HG02588 (cell line): Measurements from ENCODE around the gene AP3B1.
"Not testable (repeated sequence)": the region's sequence is repeated elsewhere in the genome, so short reads cannot be mapped to it uniquely, and the experiment has no call there.

Experiments used
- ATAC-seq: cut with Tn5 transposase; IDR thresholded peaks from one replicate; pipeline ENCODE4 v1.9.1; 2021; ENCODE audit warnings: mild to moderate bottlenecking, moderate library complexity; ENCODE audit not compliant: unreplicated experiment

AP3B1 gene

DNA sequence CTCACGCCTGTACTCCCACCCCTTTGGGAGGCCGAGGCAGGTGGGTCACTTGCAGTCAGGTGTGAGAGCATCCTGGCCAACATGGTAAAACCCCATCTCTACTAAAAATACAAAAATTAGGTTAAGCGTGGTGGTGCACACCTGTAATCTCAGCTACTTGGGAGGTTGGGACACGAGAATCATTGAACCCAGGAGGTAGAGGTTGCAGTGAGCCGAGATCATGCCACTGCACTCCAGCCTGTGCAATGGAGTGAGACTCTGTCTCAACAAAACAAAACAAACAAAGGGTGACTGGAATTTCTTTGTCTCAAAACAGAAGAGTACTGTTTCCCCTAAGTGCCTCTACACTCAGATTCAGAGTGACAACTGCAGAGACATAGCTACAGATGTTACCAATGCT is 116.1 kb downstream of the AP3B1 start:
- no peak for ATAC-seq

DNA sequence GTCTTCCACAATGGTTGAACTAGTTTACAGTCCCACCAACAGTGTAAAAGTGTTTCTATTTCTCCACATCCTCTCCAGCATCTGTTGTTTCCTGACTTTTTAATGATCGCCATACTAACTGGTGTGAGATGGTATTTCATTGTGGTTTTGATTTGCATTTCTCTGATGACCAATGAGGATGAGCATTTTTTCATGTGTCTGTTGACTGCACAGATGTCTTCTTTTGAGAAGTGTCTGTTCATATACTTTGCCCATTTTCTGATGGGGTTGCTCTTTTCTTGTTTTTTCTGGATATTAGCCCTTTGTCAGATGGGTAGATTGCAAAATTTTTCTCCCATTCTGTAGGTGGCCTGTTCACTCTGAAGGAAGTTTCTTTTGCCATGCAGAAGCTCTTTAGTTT is 124.2 kb downstream of the AP3B1 start:
- ATAC-seq: not testable (repeated sequence)

DNA sequence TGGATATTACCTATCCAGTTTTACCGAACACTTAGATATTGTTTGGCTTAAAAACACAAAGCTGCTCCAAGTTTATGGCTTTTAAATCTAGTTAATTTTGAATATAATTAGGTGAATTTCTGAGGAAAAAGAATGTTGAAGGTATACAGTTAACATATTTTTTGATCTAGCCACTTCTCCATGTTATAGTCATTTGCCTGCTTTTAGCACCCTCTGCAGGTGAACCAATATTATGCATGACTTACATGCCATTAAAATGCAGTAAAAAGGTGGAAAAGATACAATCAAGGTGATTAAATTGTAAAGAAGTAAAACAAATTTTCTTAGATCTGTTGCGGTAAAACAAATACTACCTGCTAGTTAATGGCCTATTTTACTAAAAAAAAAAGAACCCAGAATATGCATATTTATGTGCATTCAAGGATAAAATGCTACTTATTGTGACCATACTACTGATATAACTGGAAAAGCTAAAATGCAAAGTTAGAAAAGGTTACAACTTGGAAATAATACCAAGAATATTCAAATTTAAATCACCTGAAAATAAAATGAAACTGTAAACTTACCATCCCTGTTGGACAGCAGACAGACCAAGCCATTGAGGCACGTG is 132.1 kb downstream of the AP3B1 start:
- no peak for ATAC-seq

DNA sequence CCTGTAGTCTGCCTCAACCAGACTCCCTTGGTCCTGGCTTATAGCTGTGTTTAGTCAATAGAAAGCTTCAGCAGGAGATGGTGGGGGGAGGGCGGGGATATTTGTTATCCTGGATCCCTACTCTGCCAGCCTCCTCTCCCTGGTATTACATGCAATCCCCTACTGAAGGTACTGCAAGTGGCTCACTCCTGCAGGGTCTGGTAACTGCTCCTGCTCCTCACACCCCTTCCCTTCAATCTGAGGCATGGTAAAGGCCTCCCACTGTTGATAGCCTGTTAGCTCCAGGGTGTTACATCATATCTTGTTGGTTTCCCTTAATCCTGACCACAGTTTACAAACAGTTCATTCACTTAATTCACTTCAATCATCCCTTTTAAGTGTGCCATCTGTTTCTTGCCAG is 137.5 kb downstream of the AP3B1 start:
- no peak for ATAC-seq

DNA sequence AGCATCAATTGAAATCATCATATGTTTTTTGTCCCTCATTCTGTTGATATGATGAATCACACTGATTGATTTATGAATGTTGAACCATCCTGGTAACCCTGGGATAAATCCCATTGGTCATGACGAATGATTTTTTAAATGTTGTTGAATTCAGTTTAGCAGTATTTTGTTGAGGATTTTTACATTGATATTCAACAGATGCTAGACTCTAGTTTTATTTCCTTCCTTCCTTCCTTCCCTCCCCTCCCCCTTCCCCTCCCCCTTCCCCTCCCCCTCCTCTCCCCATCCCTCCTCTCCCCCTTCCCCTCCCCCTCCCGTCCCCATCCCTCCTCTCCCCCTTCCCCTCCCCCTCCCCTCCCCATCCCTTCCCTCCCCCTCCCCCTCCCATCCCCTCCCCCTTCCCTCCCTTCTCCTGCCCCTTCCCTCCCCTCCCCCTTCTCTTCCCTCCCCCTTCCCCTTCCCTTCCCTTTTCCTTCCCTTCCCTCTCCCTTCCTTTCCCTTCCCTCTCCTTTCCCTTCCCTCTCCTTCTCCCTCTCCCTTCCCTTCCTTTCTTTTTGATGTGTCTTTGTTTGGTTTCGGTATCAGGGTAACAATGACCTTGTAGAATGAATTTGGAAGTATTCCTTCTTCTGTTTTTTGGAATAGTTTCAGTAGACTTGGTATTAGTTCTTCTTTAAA is 142.8 kb downstream of the AP3B1 start:
- no peak for ATAC-seq

DNA sequence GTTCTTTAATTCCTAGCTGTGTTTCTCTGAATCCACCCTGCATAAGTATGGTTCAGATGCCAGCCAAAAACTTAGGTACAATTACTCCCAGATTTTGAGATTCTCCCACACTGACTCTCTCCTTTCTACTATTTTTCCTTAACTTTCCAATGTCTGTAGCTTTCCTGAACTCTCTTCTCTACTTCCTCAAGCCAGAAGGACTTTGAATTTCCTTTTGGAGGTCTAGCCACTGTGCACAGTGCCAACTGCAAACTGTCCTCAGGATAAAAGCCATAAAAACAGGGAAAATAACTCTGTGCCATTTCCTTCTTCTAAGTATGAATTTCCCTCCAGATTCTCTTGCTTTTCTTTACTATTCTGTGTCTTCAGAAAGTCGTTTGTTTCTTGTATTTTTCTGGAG is 157.2 kb downstream of the AP3B1 start:
- ATAC-seq: no peak

DNA sequence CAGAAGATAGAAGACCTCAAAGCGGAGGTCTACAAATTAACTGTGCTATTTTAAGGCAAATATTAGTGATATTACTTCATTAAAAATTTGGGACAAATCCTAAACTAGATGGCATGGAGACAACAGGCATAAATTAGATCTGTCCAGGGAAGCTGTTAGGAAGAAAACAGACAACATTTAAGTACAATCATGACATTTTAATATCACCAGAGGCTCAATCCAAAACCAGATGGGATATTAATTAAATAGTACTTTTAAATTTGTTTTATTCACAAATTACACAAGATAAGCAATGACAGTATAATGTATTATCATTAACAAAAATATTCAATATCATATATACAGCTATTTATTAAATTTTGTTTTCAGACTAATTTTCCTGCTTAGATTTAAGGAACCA is 161.1 kb downstream of the AP3B1 start:
- ATAC-seq: no peak

DNA sequence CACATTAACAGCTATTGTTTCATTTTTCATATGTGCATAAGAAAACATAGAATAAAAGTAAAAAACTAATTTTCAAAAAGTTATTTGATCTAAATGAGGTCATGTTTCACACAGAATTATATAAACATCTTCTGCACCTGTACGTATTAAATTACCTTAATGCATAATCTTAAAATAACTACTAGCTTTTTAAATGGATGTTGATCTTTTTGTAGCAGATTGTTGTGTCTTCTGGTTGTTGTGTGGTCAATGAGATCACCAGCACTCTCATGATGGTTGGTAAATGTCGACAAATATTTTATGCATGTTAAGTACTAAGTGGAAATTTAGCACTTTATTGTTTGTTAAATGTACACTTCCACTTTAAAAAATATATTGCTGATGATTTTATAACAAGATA is 162.0 kb downstream of the AP3B1 start:
- no peak for ATAC-seq

DNA sequence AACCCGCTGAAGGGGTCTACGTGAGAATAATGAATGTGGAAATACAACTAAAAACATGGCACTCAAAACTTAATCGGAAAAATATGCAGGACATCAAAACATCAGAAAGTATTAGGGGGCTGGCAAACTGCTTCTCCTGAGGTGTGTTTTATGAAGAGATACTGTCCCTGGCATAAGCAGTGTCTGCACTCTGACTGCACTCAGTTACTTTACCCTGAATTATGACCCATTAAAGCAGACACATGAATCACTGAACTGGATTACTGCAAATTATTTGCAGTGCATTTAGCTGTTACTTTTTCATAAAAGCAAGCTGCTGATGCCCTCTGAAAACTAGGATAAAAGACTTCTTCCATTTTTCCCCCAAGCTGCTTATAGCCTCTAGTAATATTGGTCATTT is 164.9 kb downstream of the AP3B1 start:
- ATAC-seq: no peak

DNA sequence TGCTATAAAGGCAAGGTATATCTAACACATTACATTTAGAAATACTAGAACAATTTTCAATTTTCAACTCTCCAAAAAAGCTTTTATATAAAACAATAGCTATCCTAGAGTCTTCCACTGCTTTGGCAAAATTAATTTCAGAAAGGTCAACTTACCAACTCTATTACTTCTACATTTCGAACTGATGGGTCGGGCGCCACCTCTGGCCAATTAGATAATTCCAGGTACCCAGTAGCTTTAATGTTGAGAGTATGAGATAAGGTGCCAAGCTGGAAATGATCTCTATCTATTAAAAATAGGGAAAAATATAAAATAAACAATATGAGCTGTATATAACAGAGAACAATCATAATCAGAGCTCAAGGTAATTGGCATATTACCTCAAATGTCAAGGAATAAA is 166.6 kb downstream of the AP3B1 start:
- no peak for ATAC-seq

DNA sequence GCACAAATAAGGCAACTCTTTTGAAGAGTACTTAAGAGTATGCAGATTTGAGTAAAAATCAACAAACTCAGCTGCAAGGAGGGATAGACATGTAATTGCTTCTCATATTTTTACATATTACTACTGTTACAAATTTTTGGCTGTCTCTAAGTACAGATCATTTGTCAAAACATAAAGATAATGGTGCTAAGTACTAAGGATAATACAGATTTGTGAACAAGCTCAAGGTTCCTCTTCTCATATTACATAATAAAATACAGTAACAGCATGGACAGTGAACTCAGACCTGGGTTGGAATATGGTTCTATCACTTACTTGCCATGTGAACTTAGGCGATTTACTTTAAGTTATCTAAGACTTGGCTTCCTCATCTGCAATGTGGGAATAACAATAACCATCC is 168.0 kb downstream of the AP3B1 start:
- no peak for ATAC-seq

DNA sequence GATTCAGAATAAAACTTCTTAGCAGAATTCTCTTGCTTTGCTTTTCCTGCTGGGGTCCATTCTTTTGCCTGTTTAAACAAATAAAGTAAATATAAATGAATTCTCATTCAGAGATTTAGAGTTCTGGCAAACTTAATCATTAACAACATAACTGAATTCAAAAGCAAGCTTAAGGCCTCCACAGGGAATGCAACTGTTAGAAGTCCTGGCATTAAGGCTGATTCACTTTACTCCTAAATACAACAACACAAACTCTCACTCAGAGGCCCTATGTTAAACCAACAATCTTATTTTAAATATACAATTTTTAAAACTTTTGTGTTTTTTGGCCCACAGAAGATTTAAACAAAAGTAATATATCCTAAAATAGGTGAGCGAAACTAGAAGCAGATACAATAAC is 178.3 kb downstream of the AP3B1 start:
- ATAC-seq: no peak

DNA sequence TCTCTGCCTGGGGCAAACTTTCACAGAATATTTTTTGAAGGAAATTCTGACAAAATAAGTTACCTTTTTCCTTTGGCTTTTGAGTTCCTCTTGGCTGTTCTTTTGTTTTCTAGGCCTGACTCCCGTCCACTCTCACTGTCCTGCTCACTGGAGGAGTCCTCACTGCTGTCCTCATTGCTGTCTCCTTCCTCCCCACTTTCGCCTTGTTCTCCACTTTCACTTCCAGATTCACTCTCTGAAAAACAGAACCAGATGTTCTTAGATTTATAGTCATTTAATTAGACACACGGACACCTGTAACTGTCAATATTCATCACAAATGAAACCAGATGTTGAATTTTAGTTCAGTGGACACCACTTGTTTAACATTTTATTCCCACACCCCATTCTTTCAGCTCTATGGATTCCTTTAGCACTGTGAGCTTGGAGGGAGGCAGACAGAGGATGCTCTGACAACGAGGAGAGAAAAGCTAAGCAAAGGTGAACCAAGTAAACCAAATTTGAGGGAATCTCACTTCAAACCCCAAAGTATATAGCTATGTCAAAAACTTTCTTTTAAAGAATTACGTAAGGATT is 180.7 kb downstream of the AP3B1 start:
- no peak for ATAC-seq

DNA sequence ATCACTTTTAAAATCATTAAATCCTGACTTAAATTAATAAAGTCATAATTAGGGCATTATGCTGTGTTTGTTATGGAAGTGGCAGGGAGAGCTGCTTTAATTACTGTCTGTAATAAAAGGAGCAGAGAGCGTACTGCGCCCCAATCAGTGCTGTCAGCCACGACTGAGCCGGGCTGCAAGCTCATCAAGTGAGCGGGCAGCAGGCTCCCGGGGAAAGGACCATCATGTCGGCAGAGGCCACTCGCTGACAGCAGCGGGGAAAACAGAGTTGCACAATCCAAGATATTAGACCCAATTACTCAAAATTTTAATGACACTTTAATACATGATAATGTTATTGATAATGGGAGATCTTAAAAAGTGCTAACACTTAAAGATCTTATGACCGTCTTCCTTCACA is 181.6 kb downstream of the AP3B1 start:
- no peak for ATAC-seq

DNA sequence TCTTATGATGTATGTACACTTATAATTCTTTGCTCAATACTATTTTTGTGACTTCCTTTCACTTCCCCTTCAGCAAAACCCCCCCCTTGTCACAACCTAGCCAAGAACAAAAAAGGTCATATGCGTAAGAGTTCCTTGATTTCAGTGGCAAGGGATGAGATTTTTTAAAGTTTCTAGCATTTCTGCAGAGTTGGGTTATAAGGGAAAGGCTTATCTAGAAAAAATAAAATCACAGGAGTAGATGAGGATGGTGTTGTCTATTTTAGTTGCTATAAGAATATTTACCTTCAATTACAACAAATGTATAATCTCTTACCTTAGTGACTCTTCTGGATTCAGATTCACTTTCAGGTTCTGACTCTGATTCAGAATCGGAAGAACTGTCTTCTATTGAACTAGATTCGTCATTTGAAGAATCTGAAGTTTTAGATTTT is 184.6 kb downstream of the AP3B1 start:
- ATAC-seq: no peak

DNA sequence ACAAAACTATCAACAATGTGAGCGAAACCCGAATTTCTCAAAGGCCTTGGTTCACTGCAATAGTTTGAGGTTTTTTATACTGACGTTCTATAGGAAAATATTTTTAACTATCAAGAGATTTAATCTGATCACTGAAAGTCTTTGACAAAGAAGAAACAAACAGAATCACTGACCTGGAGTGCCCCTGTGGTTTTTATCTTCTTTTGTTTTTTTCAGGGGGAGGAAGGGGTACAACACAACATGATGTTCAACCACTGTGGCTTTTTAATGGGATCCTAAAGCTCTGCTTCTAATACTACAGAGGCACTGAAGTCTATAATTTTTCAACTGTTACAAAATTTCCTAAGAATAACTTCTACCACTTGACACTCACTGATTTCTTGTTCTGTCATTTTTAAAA is 185.9 kb downstream of the AP3B1 start:
- no peak for ATAC-seq

DNA sequence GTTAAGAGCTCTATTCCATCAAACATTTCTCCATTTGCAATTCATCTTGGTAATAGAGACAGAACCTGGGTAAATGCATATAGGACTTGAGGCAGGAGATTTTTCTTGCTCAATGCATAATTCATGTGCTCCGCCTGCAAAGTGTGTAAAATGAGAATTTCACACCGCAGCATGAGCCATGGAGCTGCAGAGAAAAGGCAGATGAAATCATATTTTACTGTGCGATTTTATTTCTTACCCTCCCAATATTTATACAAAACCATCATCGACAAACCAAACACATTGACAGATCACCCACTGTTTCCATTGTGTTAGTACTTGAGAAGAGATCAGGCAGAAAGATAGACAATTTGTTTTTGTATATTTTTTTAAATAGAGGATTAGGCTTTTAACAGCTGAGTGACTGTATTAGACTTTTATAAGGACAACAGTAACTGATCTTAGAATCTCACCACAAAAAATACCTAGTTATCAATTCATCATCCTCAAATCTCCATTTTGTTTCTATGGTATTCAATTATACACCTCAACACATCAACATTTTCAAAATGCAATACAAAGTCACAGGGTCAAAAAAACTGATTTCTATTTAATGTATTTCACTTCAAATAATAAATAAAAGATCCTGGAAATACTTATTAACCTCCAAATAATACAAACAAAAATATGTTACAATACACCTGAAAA is 191.1 kb downstream of the AP3B1 start:
- no peak for ATAC-seq

DNA sequence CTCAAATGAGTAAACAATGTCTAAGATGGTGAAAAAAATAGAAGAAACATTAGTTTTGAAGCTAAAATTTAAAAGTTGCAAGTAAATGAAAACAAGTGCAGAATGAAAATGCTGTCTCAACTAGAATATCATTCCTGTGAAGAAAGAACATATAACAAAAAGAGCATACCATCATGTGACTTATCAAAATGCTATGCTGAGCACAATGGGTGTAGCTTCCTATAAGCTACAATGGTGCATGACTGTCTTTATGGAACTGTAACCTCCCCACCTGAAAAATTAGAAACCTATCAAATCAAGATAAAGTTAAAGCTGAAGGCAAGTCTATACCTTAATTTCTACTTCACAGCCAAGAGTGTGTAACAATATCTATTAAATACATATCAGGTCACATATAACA is 192.0 kb downstream of the AP3B1 start:
- no peak for ATAC-seq

DNA sequence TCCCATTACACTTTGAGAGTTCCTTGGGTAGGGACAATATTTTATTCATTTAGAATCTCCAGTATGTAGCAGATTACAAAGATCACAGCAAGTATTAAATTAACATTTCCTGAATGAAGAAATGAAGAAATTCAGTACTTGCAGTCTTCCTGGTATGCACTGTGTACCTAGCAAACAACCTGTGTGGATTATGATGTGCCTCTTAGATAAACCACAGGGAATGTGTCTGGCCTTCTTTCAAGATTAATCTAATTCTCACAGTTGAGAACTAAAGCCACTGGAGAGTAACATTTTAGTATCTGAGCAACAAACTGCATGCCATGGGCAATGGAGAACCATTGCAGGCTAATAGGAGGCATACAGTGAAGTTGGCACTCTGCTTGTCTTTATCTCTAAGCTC is 199.4 kb downstream of the AP3B1 start:
- no peak for ATAC-seq

DNA sequence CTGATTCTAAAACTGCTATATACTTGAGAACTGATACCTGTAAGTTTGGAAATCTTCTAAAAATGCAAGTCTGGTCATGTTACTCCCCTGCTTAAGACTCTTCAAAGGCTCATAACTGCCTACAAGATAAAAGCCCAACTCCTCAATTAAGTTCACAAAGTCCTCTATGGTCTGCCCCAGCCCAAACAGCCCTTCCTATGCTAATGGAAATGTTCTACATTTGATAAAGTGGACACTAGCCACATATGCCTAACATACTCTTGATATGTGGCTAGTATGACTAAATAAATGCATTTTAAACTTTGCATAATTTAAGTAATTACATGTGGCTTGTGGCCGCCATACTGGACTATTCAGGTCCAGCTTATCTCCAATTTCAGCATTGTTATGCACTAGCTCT is 204.5 kb downstream of the AP3B1 start:
- no peak for ATAC-seq

DNA sequence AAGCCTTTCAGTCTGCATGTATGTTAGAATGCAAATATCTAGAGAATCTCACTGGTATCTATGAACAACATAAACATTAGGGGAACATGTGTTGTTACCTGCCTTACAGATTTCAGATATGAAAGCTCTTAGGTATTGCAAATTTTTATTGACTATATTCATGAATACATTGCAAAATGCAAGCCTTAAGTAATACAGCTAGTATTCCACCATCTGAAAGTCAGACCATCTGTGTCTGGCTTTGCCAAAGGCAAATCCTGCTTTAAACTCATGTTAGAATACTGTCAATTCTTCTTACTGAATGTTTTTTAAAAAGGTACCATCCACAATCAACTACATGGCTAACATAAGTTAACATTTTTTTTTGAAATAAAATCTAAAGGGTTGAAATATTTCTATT is 215.6 kb downstream of the AP3B1 start:
- no peak for ATAC-seq
